Esophagus (tissue), 2 donors: ENCODE data around the gene ANKRD9. TPM values are rescaled to one million over a fixed set of nuclear protein-coding genes. Genes with fewer than 3 reads are reported as not detected.

Experiments
- H3K27ac ChIP-seq, 2 donors: one replicate each; pipeline ENCODE4 v1.5.1; 2013; ENCODE audit warnings: low read depth in 2 of 2, mild to moderate bottlenecking in 2 of 2, inconsistent platforms in 1 of 2, low read length in 1 of 2, moderate library complexity in 1 of 2
- H3K27me3 ChIP-seq, 2 donors: one replicate each; pipeline ENCODE4 v1.6.1; 2013; ENCODE audit warnings: low read length in 2 of 2, control low read depth in 1 of 2, mild to moderate bottlenecking in 1 of 2; ENCODE audit not compliant: insufficient read depth in 2 of 2, control insufficient read depth in 1 of 2
- H3K36me3 ChIP-seq, 2 donors: one replicate each; pipeline ENCODE4 v1.6.1; 2013; ENCODE audit warnings: low read length in 1 of 2; ENCODE audit not compliant: control insufficient read depth in 2 of 2, insufficient read depth in 2 of 2
- H3K4me1 ChIP-seq, 2 donors: one replicate each; pipeline ENCODE4 v1.6.1; 2013; ENCODE audit warnings: low read length in 1 of 2; ENCODE audit not compliant: control insufficient read depth in 2 of 2, insufficient read depth in 2 of 2
- H3K4me3 ChIP-seq, 2 donors: one replicate each; pipeline ENCODE4 v1.5.1; 2013; ENCODE audit warnings: low read length in 2 of 2, mild to moderate bottlenecking in 2 of 2, low read depth in 1 of 2, moderate library complexity in 1 of 2
- H3K9me3 ChIP-seq, 2 donors: one replicate each; pipeline ENCODE4 v1.6.1; 2013; ENCODE audit warnings: mild to moderate bottlenecking in 2 of 2, low read depth in 1 of 2, low read length in 1 of 2, moderate library complexity in 1 of 2; ENCODE audit not compliant: control insufficient read depth in 2 of 2, insufficient read depth in 1 of 2
- WGBS, 2 donors: extraction: QIAGEN DNeasy Blood & Tissue Kit; methylation state at CpG; one replicate each; pipeline ENCODE4 v1.1.7; 2013; 5-methylcytosine and 5-hydroxymethylcytosine counted together
- polyA plus RNA-seq, 2 donors: library from polyadenylated mRNA; stranded (reverse); fragments of 200-250 nt; gene quantifications; one replicate each; pipeline ENCODE4 v1.2.3, GENCODE V29; 2013
- donor health status: healthy with polysubstance abuse.
- donor health status: Bipolar disorder and iron deficiency.

ANKRD9 gene
- polyA plus RNA-seq, 2 donors = 12.5 to 12.9 TPM

- Histone ChIP-seq H3K4me3 (no peak overlapping the region), H3K27me3 (no peaks in the 10 kb centered on the region), H3K4me1 (peaks cover 0 to 2% of the 10 kb centered on the region in 2 donors), H3K27ac (no peak overlapping the region), H3K36me3 (peaks cover 3 to 15% of the 10 kb centered on the region in 2 donors), H3K9me3 (no peaks in the 10 kb centered on the region)
- WGBS, 2 donors = 83 to 87% methylated on average over 14 of the region's 14 CpGs
Measured at GRCh38 chr14:102461490-102462338, 47.9 kb downstream of the ANKRD9 start.

GRCh38 chr14:102457509-102457908 is 52.1 kb downstream of the ANKRD9 start:
- H3K36me3 ChIP-seq = peaks cover 0 to 20% of the 10 kb centered on the region in 2 donors
- no peak overlapping the region for H3K27ac ChIP-seq
- H3K27me3 ChIP-seq = no peaks in the 10 kb centered on the region
- no peak overlapping the region for H3K4me3 ChIP-seq
- H3K4me1 ChIP-seq = no peaks in the 10 kb centered on the region
- no peaks in the 10 kb centered on the region for H3K9me3 ChIP-seq
- WGBS, 2 donors = 72 to 91% methylated on average over 2 of the region's 2 CpGs

- H3K36me3 ChIP-seq = peaks cover 0 to 30% of the 10 kb centered on the region in 2 donors
- no peaks in the 10 kb centered on the region for H3K9me3 ChIP-seq
- WGBS, 2 donors = 71 to 73% methylated on average over 5 of the region's 5 CpGs
- no peaks in the 10 kb centered on the region for H3K27me3 ChIP-seq
- no peak overlapping the region for H3K27ac ChIP-seq
- H3K4me1 ChIP-seq = no peaks in the 10 kb centered on the region
- no peak overlapping the region for H3K4me3 ChIP-seq
Measured at GRCh38 chr14:102454711-102455110, 54.9 kb downstream of the ANKRD9 start.

- H3K4me1 ChIP-seq = no peaks in the 10 kb centered on the region
- 95 to 96% methylated on average over 24 of the region's 24 CpGs for WGBS, 2 donors
- no peaks in the 10 kb centered on the region for H3K9me3 ChIP-seq
- H3K36me3 ChIP-seq = peaks cover 0 to 29% of the 10 kb centered on the region in 2 donors
- H3K27ac ChIP-seq = no peak overlapping the region
- no peaks in the 10 kb centered on the region for H3K27me3 ChIP-seq
- H3K4me3 ChIP-seq = no peak overlapping the region
Measured at GRCh38 chr14:102452302-102452701, 57.3 kb downstream of the ANKRD9 start.

Other genes starting within 250 kb of the ANKRD9 start
- gene MOK, start 204.6 kb downstream of the ANKRD9 start, polyA plus RNA-seq = 1 to 10 TPM; 7.2 to 8.3 TPM
- 1 to 10 TPM; 5.5 to 10.0 TPM for gene ZNF839, start 190.0 kb downstream of the ANKRD9 start, polyA plus RNA-seq
- 10 to 100 TPM; 29.2 to 43.4 TPM for gene CINP, start 146.9 kb downstream of the ANKRD9 start, polyA plus RNA-seq
- 1 to 10 TPM; 3.3 to 3.8 TPM for gene TECPR2, start 146.8 kb downstream of the ANKRD9 start, polyA plus RNA-seq
- gene RCOR1, start 82.9 kb upstream of the ANKRD9 start, polyA plus RNA-seq = 10 to 100 TPM; 11.8 to 19.3 TPM